GM08714 (cell line): Measurements from ENCODE around the gene KPTN.
"Not testable (repeated sequence)": the region's sequence is repeated elsewhere in the genome, so short reads cannot be mapped to it uniquely, and the experiment has no call there.

ENCODE experiments used
- H3K4me3 ChIP-seq: fragments of 200-500 bp; sonication (Bioruptor generic); 2 replicates; pipeline ENCODE4 v1.5.1; 2014; ENCODE audit warnings: mild to moderate bottlenecking, low read length, inconsistent platforms
- ZNF274 ChIP-seq: IDR thresholded peaks from 2 replicates; pipeline ENCODE4 v1.6.1; 2012; ENCODE audit warnings: mild to moderate bottlenecking, low read depth, low read length

Gene KPTN

DNA sequence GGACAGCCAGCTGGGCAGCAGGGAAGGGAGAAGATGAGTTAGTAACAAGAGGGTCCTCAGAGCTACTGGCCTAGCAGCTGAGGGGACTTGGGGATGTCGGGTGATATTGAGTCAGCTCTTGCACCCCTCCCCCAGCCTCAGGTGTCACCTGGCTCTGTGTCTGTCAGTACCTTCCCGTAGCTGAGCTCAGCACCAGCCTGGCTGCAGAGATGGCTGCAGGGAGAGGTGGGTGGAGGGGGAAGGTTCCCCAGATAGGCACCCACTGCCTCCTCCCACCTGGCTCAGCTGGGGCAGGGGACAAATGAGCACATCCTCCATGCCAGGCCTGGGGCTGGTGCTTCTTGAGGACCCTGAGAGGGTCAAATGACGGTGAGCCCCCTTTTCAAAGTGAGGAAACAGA lies 6.8 kb upstream of the KPTN start:
- no peak overlapping the region for H3K4me3 ChIP-seq
- TF ChIP-seq ZNF274: no peak

- no peak for TF ChIP-seq ZNF274
- H3K4me3 ChIP-seq: no peak overlapping the region
These were observed 6.0 kb upstream of the KPTN start for GRCh38 chr19:47490031-47490430.

DNA sequence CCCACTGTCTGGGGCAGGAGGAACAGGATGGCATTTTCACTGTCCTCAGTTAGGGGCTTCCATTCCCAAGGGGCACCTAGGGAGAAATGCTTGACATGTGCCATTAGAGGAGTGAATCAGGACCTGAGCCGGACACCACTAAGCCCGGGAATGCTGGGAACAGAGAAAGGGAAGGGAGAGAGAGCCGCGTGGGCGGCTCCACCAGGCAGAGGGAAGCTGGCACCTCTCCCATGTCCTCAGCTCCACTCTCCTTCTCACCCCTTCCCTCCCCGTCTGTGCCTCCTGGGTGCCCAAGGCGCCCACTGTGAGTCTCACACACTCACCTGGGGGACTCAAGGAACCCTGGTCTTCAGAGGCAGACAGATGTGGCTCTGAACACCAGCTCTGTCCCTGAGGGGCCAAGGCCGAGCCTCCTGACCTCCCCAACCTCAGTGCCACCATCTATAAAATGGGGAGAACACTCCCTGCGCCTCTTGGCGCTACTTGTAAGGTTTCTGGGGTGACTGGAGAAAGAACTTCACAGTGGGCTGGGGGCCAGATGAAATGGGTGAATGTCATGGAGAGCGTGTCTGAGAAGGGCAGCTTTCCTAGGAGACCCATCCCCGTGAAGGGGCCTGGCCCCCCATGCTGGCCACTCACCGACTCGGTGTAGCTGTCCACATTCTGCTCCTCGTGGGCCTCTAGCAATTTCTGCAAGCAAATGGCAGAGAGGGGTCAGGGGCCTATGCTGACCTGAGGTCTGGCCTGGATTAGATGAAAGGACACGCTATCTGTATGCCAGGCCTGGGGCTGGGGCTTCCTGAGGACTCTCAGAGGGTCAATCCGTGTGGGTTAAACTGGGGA lies 5.3 kb upstream of the KPTN start:
- no peak for TF ChIP-seq ZNF274
- H3K4me3 ChIP-seq: no peak overlapping the region

DNA sequence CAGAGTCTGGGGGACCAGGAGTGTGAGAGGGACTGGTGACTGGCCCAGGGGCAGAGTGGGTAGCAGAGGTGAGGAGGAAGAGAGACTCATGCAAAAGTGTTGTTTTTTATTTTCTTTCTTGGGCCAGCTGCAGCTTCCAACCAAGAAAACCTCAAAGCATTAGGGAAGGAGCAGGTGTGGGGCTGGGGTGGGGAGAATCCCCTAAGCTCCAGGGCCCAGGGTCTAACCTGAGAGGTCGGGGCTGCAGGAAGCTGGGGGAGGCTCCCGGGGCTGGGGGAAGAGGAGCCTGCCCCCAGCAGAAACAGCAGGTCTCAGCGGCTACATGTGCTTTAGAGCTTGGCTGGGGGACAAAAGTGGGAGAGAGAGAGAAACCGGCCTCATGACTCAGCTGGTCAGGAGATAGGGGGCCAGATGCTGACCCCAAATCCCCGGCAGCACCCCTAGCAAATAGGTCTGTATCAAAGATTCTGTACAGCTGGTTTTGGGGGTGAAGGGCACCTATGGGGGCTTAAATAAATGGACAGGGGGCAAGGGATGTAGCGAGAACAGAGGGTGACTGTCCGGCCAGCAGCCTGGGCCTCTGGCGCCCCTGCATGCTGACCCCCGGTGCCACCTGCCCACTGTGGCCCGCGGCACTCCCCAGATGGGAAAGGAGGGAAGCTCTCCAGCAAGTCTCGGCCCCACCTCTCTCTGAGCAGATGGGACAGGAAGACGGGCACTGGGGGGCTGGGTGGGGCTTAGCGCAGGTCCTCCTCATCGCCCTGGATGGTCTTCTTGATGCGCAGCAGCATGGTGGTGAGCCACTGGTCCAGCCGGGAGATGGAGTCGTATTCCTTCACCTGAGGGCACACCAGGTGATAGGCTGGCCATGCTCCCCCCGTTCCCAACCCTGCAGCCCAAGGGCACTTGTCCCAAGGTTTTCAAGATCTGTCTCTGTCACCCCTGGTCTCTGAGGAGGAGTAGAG lies 3.8 kb upstream of the KPTN start:
- no peak overlapping the region for H3K4me3 ChIP-seq
- no peak for TF ChIP-seq ZNF274

GRCh38 chr19:47486900-47487299 lies 2.9 kb upstream of the KPTN start:
- no peak for TF ChIP-seq ZNF274
- no peak overlapping the region; the same call in 1 of the 2 replicates for H3K4me3 ChIP-seq

DNA sequence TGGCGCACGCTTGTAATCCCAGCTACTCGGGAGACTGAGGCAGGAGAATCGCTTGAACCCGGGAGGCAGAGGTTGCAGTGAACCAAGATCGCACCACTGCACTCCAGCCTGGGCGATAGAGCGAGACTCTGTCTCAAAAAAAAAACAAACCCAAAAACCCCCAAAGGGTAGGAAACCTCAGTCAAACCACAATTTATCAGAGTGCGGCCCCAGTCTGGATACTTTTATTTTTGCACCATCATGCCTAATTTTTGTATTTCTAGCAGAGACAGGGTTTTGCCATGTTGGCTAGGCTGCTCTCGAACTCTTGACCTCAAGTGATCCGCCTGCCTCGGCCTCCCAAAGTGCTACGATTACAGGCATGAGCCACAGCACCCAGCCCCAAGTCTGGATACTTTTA lies 2.2 kb upstream of the KPTN start:
- not testable (repeated sequence) for H3K4me3 ChIP-seq

- no peak for TF ChIP-seq ZNF274
- peak overlapping the region; percentile 91; the same call in 1 of the 2 replicates for H3K4me3 ChIP-seq
These were observed 1.2 kb upstream of the KPTN start for GRCh38 chr19:47485210-47485609.

DNA sequence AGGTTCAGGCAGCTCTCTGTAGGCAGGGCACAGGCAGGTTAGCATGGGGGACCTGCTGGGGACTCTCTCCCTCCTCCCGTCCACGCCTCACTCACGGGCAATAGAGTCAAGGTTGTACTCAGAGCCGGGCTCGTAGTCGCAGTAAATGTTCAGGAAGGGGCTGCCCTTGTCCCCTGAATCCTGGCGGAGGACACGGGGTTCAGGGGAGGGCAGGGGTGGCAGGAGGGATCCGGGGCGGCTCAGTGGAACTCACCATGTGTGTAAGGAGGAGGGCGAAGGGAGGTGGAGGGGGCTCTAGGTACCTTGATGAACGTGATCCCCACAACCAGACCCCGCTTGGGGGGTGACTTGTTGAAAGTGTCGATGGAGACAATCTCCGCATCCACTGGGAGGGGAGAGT lies 819 bp downstream of the KPTN start:
- no peak for TF ChIP-seq ZNF274
- peak overlapping the region; percentile 91; the same call in 1 of the 2 replicates for H3K4me3 ChIP-seq

GRCh38 chr19:47481460-47482052 lies 2.5 kb downstream of the KPTN start:
- TF ChIP-seq ZNF274: no peak
- no peak overlapping the region for H3K4me3 ChIP-seq

DNA sequence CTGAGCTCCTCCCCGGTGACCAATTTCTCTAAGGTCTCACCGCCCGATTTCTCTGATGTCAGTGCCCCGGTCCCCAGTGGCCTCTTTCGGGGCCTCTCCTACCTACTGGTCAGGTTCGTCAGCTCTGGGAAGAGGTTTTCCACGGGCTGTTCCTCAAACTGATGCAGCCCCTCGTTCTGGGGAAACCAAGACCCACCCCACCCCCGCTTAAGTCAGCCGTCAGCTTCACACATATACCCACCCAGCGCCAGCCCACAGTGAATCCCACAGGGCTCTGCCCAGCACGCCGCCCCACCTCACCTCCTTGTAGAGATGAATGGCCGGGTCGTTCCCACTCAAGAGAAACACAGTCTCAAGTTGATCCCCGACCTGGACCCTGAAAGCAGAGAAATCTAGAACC lies 3.4 kb downstream of the KPTN start:
- TF ChIP-seq ZNF274: no peak
- no peak overlapping the region for H3K4me3 ChIP-seq

GRCh38 chr19:47479701-47480503 lies 4.1 kb downstream of the KPTN start:
- no peak for TF ChIP-seq ZNF274
- H3K4me3 ChIP-seq: no peak overlapping the region

DNA sequence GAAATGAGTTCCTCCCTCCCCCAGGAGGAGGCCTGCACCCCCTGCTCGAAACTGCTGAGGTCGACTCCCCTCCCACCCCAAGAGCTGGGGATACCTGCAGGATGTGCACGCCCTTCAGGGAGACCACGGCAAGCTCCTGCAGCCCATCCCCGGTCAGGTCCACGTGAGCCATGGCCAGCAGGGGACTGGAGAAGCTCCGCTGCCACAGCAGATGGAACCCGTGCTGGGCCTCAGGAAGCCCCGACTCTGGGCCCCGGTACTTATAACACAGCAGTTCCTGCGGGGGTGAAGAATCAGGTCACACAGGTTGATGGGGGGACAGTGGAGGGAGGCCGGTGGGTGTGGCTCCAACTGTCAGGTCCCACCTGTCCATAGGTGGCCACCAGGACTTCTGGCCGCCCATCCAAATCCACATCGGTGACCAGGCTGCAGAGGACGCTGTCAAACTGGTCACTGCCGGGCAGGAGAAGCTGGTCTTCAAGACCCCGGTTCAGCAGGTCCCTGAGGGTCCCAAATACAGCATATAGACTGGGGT lies 7.5 kb downstream of the KPTN start:
- no peak for TF ChIP-seq ZNF274
- no peak overlapping the region for H3K4me3 ChIP-seq

GRCh38 chr19:47475465-47475864 lies 8.6 kb downstream of the KPTN start:
- H3K4me3 ChIP-seq: no peak overlapping the region
- TF ChIP-seq ZNF274: no peak
